Kidney epithelial cell (primary cell): ENCODE results near the gene COL11A2. TPM values are rescaled to one million over a fixed set of nuclear protein-coding genes. Genes with fewer than 3 reads are reported as not detected.

Experiments
- DNase-seq: peaks from one replicate; pipeline ENCODE4 v3.0.0-alpha.2; 2010; ENCODE audit warnings: low read depth
- H3K27me3 ChIP-seq: 2 replicates; pipeline ENCODE4 v1.6.0; 2011; ENCODE audit warnings: low read length; ENCODE audit not compliant: control insufficient read depth, insufficient read depth
- H3K36me3 ChIP-seq: 2 replicates; pipeline ENCODE4 v1.5.1; 2011; ENCODE audit warnings: low read length; ENCODE audit not compliant: control insufficient read depth, insufficient read depth
- H3K4me3 ChIP-seq: 2 replicates; pipeline ENCODE4 v1.5.1; 2011; ENCODE audit warnings: low read depth, mild to moderate bottlenecking, control low read depth, low read length
- total RNA-seq: library from RNA; depleted of rRNA; stranded (reverse); fragments of >200 nt; gene quantifications from 2 replicates; pipeline ENCODE4 v1.2.3, GENCODE V29; 2015
- TF ChIP-seq, protein P1 (sequence below): IDR thresholded peaks from 2 replicates; pipeline ENCODE4 v1.5.1; 2011; ENCODE audit warnings: mild to moderate bottlenecking, moderate library complexity, low read length, control low read depth, inconsistent platforms; ENCODE audit not compliant: insufficient read depth, poor library complexity, severe bottlenecking

The COL11A2 gene
- total RNA-seq, 1 donor from 2014 or later = 0.38 TPM

GRCh38 chr6:33201147-33201545, 8.9 kb upstream of the COL11A2 start:
- Histone ChIP-seq H3K27me3 (no peaks in the 10 kb centered on the region), H3K36me3 (peaks cover 8% of the 10 kb centered on the region), H3K4me3 (peak overlapping the region; percentile 73)
- DNase-seq = no peak
- TF ChIP-seq, protein P1, sequence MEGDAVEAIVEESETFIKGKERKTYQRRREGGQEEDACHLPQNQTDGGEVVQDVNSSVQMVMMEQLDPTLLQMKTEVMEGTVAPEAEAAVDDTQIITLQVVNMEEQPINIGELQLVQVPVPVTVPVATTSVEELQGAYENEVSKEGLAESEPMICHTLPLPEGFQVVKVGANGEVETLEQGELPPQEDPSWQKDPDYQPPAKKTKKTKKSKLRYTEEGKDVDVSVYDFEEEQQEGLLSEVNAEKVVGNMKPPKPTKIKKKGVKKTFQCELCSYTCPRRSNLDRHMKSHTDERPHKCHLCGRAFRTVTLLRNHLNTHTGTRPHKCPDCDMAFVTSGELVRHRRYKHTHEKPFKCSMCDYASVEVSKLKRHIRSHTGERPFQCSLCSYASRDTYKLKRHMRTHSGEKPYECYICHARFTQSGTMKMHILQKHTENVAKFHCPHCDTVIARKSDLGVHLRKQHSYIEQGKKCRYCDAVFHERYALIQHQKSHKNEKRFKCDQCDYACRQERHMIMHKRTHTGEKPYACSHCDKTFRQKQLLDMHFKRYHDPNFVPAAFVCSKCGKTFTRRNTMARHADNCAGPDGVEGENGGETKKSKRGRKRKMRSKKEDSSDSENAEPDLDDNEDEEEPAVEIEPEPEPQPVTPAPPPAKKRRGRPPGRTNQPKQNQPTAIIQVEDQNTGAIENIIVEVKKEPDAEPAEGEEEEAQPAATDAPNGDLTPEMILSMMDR = no peak

GRCh38 chr6:33200219-33201146, 8.2 kb upstream of the COL11A2 start, which contains the start of the genes RXRB and SLC39A7:
TSS of gene RXRB (minus strand) at chr6:33200665. CDS start at chr6:33200476, 189 bp downstream.
TSS of gene SLC39A7 (plus strand) at chr6:33200867. CDS start at chr6:33201246, 379 bp downstream.
- peak within 1 kb of the TSS; percentile 73 for H3K4me3 ChIP-seq
- peaks cover 8% of the 10 kb centered on the region for H3K36me3 ChIP-seq
- TF ChIP-seq, protein P1 = no peak
- DNase-seq = peak; percentile 95
- H3K27me3 ChIP-seq = no peaks in the 10 kb centered on the region

GRCh38 chr6:33199687-33200218, 7.5 kb upstream of the COL11A2 start:
- no peak for DNase-seq
- TF ChIP-seq, protein P1 = no peak
- H3K36me3 ChIP-seq = peaks cover 10% of the 10 kb centered on the region
- H3K4me3 ChIP-seq = peak overlapping the region; percentile 73
- H3K27me3 ChIP-seq = no peaks in the 10 kb centered on the region

GRCh38 chr6:33198853-33199436, 6.7 kb upstream of the COL11A2 start:
- Histone ChIP-seq H3K27me3 (no peaks in the 10 kb centered on the region), H3K36me3 (peaks cover 10% of the 10 kb centered on the region), H3K4me3 (peak overlapping the region; percentile 73)
- DNase-seq = no peak
- TF ChIP-seq, protein P1 = no peak

DNA sequence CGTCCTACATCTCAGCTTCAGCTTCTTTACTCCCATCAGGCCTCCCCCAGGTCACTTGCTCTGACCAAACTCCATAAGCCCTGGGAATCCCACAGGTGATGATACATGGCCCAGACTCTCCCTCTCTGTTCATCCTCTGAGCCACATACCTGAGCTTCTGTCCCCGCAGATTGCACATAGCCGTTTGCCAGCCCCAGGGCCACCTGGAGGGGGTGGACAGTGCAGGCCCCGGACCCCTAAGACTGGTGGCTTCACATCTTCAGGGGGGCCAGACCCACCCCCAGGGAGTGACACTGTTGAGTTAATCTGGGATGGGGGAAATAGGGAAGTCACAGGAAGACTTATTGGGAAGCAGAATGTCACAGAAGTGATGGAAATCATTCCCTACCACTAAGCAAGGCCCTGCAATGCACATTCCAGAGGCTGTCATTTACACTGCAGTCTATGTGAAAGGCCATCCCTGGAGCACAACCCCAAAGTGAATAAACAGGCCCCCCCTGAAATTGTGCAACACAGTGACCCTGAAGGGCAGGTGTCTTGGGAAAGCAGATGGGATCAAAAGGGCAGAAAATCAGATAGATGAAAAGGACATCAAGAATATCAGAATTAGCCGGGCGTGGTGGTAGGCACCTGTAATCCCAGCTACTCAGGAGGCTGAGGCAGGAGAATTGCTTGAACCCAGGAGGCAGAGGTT, 6.0 kb upstream of the COL11A2 start:
- TF ChIP-seq, protein P1 = no peak
- no peaks in the 10 kb centered on the region for H3K27me3 ChIP-seq
- H3K4me3 ChIP-seq = no peak overlapping the region
- DNase-seq = no peak
- H3K36me3 ChIP-seq = peaks cover 8% of the 10 kb centered on the region
